Colonic mucosa (tissue), 4 donors: ENCODE measurements around the gene AGPAT3. TPM values are rescaled to one million over a fixed set of nuclear protein-coding genes. Genes with fewer than 3 reads are reported as not detected.
A peak's percentile ranks its signal among the peaks of the same experiment; 100 is the strongest.

Experiments
- DNase-seq: peaks from one replicate; pipeline ENCODE4 v3.0.0-alpha.2; 2020
- H3K27ac ChIP-seq: fragments of 200-600 bp; one replicate; pipeline ENCODE4 v1.8.0; 2021
- H3K27me3 ChIP-seq: fragments of 200-600 bp; one replicate; pipeline ENCODE4 v1.8.0; 2021
- H3K36me3 ChIP-seq: fragments of 200-600 bp; one replicate; pipeline ENCODE4 v1.8.0; 2021
- H3K4me1 ChIP-seq: fragments of 200-600 bp; one replicate; pipeline ENCODE4 v1.8.0; 2021; ENCODE audit warnings: mild to moderate bottlenecking
- H3K4me3 ChIP-seq: fragments of 200-600 bp; one replicate; pipeline ENCODE4 v1.8.0; 2021
- H3K9ac ChIP-seq, 2 donors: one replicate each; pipeline ENCODE4 v1.7.0; 2013; ENCODE audit warnings: control low read depth in 2 of 2, low read depth in 2 of 2, low read length in 2 of 2
- H3K9me3 ChIP-seq: fragments of 200-600 bp; one replicate; pipeline ENCODE4 v1.8.0; 2021
- intact Hi-C: fragments of 100-400 bp; cut with DNase I; formaldehyde crosslinking; loops from one replicate; pipeline ENCODE4 v1.14.1; 2022
- total RNA-seq, 2 donors: library from RNA; stranded (reverse); fragmentation: NEBNext Ultra II Directional in 1 of 2; extraction: Animal tissue kit (Norgen Biotek cat#: 25700) in 1 of 2; gene quantifications; one replicate each; pipeline ENCODE4 v1.2.1, GENCODE V29; 2021
- TF ChIP-seq, protein P1 (sequence below): fragments of 200-600 bp; IDR thresholded peaks from one replicate; pipeline ENCODE4 v1.8.0; 2022; ENCODE audit warnings: antibody characterized with exemption, mild to moderate bottlenecking
- donor health status: healthy.
- donor health status: DM: no; HTN: no; CAD: no.
- donor health status: DM: no; HTN: no; CAD: no.

AGPAT3 gene
- total RNA-seq, 2 donors from 2014 or later, result 82.2 to 101 TPM

DNA sequence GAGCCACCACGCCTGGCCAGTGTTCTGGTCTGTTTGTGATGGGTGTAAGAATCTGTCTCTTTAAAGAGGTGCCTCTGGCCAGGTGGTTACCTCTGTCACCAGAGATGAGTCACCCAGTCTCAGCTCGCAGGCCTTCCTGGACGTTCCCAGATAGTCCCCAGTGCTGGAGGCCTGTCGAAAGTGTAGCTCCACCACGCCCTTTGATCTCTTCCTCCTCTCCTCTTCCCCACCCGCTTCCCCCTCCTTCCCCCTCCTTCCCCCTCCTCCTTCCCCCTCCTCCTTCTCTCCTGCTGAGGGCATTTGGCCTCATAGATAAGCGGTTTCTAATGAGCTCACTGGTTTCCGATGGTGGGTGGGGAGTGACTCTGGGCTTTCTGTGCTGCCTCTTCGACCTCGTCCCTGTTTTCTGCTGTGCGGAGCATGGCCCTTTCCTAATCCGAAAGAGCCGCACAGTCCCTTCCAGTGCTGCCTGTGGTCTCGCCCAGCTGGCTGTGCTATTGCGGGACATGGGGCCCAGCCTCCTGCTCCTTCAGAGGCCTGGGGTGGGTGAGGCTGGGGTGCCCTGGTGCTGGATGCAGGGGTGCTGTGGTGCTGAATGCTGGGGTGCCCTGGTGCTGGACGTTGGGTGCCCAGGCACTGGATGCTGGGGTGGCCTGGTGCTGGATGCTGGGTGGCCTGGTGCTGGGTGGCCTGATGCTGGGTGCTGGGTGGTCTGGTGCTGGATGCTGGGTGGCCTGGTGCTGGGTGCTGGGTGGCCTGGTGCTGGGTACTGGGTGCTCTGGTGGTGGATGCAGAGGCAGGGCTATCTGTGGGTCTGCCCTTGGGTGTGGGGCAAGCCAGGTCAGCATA lies 19.2 kb downstream of the AGPAT3 start:
- Histone ChIP-seq H3K9me3 (no peaks in the 10 kb centered on the region), H3K36me3 (no peaks in the 10 kb centered on the region), H3K27me3 (no peaks in the 10 kb centered on the region), H3K4me3 (no peak overlapping the region), H3K27ac (peak overlapping the region; percentile 67), H3K4me1 (peaks cover 12% of the 10 kb centered on the region), H3K9ac (peak overlapping the region; percentile 63 to 69)
- peak; percentile 88 for DNase-seq
- intact Hi-C loops, result no loop called here
- TF ChIP-seq, protein P1, sequence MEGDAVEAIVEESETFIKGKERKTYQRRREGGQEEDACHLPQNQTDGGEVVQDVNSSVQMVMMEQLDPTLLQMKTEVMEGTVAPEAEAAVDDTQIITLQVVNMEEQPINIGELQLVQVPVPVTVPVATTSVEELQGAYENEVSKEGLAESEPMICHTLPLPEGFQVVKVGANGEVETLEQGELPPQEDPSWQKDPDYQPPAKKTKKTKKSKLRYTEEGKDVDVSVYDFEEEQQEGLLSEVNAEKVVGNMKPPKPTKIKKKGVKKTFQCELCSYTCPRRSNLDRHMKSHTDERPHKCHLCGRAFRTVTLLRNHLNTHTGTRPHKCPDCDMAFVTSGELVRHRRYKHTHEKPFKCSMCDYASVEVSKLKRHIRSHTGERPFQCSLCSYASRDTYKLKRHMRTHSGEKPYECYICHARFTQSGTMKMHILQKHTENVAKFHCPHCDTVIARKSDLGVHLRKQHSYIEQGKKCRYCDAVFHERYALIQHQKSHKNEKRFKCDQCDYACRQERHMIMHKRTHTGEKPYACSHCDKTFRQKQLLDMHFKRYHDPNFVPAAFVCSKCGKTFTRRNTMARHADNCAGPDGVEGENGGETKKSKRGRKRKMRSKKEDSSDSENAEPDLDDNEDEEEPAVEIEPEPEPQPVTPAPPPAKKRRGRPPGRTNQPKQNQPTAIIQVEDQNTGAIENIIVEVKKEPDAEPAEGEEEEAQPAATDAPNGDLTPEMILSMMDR, result no peak

DNA sequence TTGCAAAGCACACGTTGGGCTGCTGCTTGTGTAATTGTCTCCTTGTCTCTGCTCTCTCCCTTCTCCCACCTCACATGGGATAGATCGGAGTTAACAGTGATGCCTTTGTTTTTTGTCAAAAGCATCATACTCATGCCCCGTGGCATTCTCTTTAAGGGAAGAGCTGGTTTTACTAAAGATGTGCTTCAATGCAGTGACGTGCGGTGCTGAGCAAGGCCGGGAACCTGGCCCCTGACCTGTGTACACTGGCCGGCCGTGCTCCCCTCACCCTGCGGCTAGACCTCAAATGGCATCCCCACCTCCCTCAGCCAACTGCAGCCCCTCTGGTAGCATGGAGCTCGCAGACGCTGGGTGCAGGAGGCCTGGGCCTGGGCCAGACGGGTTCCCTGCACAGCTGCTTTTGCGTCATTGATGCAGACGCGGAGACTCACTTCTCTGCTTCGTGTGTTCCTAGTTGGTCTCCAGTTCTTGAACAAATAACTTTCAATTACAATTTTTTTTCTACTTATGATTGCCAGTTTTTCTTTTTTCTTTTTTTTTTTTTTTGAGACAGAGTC lies 19.9 kb downstream of the AGPAT3 start:
- peaks cover 7% of the 10 kb centered on the region for H3K4me1 ChIP-seq
- H3K27ac ChIP-seq, result no peak overlapping the region
- intact Hi-C loops, result no loop called here
- TF ChIP-seq, protein P1, result no peak
- H3K27me3 ChIP-seq, result no peaks in the 10 kb centered on the region
- no peaks in the 10 kb centered on the region for H3K9me3 ChIP-seq
- H3K9ac ChIP-seq, result no peak overlapping the region
- no peaks in the 10 kb centered on the region for H3K36me3 ChIP-seq
- no peak for DNase-seq
- no peak overlapping the region for H3K4me3 ChIP-seq

DNA sequence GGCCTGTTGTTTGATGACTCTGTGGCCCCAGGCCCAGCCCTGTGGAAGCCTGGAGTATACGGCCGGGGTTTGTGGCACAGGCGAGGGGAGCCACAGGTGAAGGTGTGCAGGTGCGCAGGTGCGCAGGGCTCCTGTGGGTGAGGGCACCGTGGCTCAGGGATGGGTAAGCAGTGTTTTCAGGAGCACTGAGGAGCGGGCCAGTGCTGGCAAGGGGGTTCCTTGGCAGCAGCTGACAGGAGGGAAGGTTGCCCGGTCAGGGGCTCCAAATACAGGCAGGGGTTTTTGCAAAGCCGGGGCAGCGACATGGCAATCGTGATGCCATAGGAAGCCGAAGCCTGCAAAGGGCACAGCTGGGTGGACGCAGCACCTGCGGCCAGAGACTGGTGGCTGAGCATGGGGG lies 20.7 kb downstream of the AGPAT3 start:
- no peak overlapping the region for H3K9ac ChIP-seq
- no peak overlapping the region for H3K4me3 ChIP-seq
- no peaks in the 10 kb centered on the region for H3K36me3 ChIP-seq
- peaks cover 5% of the 10 kb centered on the region for H3K4me1 ChIP-seq
- H3K27ac ChIP-seq, result no peak overlapping the region
- TF ChIP-seq, protein P1, result no peak
- H3K27me3 ChIP-seq, result no peaks in the 10 kb centered on the region
- intact Hi-C loops, result no loop called here
- DNase-seq, result no peak
- H3K9me3 ChIP-seq, result no peaks in the 10 kb centered on the region

DNA sequence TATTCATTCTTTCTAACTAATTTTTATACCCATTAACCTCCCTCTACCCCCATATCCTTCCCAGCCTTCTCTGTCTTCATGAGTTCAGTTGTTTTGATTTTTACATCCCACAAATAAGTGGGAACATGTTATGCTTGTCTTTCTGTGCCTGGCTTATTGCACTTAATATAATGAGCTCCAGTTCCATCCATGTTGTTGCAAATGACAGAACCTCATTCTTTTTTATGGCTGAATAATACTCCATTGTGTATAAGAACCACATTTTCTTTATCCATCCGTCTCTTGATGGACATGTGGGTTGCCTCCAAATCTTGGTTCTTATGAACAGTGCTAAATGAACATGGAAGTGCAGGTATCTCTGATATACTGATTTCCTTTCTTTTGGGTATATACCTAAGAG lies 21.5 kb downstream of the AGPAT3 start:
- H3K36me3 ChIP-seq, result no peaks in the 10 kb centered on the region
- H3K9me3 ChIP-seq, result no peaks in the 10 kb centered on the region
- DNase-seq, result no peak
- no peaks in the 10 kb centered on the region for H3K27me3 ChIP-seq
- TF ChIP-seq, protein P1, result no peak
- no peak overlapping the region for H3K27ac ChIP-seq
- intact Hi-C loops, result no loop called here
- H3K4me3 ChIP-seq, result no peak overlapping the region
- H3K9ac ChIP-seq, result no peak overlapping the region
- H3K4me1 ChIP-seq, result peaks cover 5% of the 10 kb centered on the region

DNA sequence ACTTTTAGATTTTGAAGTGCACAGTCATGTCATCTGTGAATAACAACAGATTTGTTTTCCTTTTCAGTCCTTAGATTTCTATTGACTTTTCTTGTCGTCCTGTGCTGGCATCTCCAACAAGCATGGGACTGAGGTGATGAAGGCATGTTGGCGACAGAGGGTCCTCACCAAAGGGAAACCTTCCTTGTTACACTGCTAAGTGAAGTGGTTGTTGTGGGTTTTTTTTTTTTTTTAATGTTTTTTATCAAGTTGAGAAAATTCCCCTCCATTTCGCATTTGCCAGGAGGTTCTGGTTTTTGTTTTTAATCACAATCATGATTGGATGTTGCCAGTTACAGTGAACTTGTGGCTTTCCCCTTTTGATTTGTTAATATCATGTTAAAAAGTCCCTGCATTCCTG lies 24.0 kb downstream of the AGPAT3 start:
- TF ChIP-seq, protein P1, result no peak
- H3K4me3 ChIP-seq, result no peak overlapping the region
- no peaks in the 10 kb centered on the region for H3K9me3 ChIP-seq
- DNase-seq, result no peak
- no peak overlapping the region for H3K9ac ChIP-seq
- H3K36me3 ChIP-seq, result no peaks in the 10 kb centered on the region
- H3K27me3 ChIP-seq, result no peaks in the 10 kb centered on the region
- no peak overlapping the region for H3K27ac ChIP-seq
- H3K4me1 ChIP-seq, result no peaks in the 10 kb centered on the region
- intact Hi-C loops, result no loop called here
